Stimulated activated CD8-positive, alpha-beta memory T cell treated with anti-CD3 and anti-CD28 coated beads, Interleukin-4, amount 100 ng/mL, for 4 hours (primary cell): ENCODE measurements around the gene TRNP1.
"Not testable (repeated sequence)": the region's sequence is repeated elsewhere in the genome, so short reads cannot be mapped to it uniquely, and the experiment has no call there.

ENCODE experiments used
- DNase-seq, 2 donors: peaks; one replicate each; pipeline ENCODE4 v3.0.0-alpha.2; 2020; ENCODE audit warnings: low read depth in 2 of 2, low spot score in 1 of 2

The TRNP1 gene, protein sequence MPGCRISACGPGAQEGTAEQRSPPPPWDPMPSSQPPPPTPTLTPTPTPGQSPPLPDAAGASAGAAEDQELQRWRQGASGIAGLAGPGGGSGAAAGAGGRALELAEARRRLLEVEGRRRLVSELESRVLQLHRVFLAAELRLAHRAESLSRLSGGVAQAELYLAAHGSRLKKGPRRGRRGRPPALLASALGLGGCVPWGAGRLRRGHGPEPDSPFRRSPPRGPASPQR

GRCh38 chr1:26993237-26994019, at the start of gene TRNP1:
TRNP1 (plus strand) TSS chr1:26993692; CDS start chr1:26993787, 95 bp downstream.
- DNase-seq, result peak; percentile 35 to 36

DNA sequence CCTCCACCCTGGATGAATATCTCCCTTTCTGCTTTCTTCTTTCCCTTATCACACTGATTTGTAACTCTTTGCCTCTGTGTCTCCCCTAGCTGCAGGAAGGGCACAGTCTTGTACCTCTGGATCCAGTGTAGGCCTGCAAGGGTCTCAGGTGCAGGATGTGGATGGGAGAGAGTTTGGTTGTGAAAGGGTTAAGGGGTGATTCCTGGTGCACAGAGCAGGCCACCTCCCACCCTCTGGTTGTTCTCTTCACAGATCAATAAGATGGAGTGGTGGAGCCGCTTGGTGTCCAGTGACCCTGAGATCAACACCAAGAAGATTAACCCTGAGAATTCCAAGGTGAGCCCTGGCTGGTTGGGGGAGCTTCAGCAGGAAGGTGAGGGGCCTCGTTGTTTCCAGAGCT, 48.4 kb upstream of the TRNP1 start:
- no peak for DNase-seq

GRCh38 chr1:26945728-26946127, 47.8 kb upstream of the TRNP1 start:
- no peak for DNase-seq

- no peak for DNase-seq
These were observed 47.2 kb upstream of the TRNP1 start for GRCh38 chr1:26946270-26946669.

- DNase-seq, result not testable (repeated sequence)
These were observed 44.8 kb upstream of the TRNP1 start for GRCh38 chr1:26948725-26949057.

DNA sequence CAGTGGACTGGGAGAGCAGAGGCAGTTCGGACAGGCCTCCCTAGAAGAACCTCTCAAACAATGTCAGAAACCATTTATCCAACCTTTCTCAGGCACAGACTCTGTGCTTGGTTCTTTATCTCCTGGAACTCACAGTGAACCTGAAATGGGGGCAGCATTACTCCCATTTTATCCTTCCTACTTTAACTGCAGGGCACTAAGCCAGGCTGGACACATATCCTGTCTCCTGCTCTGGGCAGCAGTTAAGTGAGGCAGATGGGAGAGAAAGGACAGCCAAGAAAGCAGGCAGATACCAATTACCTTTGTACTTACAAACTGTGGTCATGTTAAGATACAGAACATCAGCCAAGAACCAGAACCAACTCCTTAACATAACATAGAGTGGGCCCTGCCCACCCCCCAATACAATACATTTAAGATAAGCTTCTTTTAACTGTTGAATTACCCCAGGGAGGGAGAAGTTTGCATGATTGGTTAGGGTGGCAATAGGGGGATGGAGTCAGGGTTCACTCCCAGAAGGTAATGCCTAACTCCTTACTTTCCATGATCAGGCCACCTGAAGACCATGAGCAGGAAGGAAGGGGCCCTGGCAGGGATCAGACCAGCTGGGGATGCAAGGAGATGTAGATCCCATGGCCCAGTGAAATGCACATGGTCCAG, 44.1 kb upstream of the TRNP1 start:
- no peak for DNase-seq

GRCh38 chr1:26949926-26950319, 43.6 kb upstream of the TRNP1 start:
- no peak for DNase-seq

DNA sequence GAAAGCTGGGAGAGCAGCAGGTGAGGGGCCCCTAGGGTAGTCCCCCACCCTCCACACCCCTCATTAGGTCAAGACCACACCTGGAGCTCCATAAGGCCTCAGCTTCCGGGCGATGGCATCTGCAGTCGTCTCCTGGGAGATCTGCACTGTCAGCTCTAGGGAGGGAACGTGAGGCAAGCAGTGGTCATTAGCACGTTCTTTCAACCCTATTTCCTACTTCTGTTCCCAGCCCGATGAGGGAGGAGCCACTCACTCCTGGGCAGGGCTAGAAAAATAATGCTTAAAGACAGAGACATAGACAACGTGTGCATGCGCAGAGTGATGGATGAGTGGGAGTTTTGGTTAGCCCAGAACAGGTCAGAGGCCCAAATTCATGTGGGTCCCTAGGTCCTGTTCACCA, 42.9 kb upstream of the TRNP1 start:
- no peak for DNase-seq

- no peak for DNase-seq
These were observed 42.3 kb upstream of the TRNP1 start for GRCh38 chr1:26951216-26951615.

DNA sequence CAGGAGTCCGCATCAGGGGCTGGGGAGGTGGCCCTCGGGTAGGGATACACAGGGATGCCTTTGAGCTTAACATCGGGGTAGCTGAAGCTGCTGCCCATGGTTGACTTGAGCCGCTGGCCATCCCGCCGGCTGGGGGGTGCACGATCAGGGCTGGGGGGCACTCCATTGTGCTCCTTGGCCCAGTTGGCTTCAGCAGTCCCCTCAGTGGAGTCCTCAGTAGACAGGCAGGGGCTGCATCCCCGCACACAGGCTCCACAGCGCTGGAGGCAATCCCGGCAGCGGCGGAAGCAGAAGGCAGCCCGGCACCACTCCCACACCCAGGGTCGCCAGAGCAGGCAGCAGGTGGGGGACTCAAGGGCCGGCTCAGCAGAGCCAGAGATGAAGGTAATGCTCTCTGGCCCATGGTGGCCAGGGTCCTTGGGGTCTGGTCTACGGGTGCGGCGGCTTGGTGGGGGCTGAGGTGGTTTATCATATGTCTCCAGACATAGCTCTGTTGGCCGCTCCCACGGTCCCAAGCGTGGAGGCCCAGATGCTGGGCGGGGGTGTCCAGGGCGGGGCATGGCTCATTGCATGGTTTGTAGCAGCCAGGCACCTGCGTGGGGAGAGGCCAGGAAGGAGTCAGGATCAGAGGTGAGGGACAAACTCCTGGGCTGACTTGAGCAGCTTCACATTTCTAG, 41.5 kb upstream of the TRNP1 start:
- DNase-seq, result no peak

DNA sequence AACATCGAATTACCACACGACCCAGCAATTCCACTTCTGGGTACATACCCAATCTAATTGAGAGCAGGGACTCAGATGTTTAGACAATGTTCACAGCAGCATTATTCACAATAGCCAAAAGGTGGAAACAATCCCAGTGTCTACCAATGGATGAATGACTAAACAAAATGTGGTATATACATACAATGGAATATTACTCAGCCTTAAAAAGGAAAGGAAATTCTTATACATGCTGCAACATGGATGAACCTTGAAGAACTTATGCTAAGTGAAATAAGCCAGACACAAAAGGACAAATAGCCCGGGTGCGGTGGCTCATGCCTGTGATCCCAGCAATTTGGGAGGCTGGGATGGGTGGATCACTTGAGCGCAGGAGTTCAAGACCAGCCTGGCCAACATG, 40.1 kb upstream of the TRNP1 start:
- no peak for DNase-seq

DNA sequence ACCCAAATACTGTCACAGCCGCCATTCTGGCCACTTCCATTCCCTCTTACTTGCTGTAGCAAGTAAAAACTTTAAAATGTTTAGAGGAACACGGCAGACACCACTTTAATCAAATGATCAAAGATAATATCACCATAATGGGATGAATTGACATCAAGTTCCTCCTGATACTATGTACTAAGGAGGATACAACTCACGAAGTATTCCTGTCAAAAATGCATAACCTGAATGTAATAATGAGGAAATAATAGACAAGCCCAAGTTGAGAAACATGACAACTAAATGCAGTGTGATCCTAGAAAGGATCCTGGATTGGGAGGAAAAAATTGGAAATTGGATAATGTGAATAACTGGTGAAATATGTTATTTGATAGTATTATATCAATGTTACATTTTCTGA, 37.2 kb upstream of the TRNP1 start:
- DNase-seq, result no peak

DNA sequence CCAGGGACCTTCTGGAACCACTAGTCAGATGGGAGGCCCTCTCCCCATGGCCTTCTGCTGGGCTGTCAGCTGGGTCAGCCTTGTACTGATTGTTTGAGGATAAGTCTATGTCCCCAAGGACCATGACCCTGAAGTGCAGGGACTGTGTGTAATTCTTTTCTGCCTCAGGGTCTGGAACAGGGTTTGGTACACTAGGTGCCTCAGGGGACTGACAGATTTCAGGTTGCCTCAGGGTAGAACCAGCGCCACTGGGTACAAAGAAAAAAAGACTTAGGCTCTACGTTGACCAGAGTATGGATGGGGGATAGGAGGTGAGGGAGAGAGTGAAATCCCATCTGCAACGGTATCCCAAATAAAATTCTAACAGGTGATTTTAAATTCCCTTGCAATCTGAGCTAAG, 36.2 kb upstream of the TRNP1 start:
- DNase-seq, result no peak

- DNase-seq, result no peak
These were observed 34.2 kb upstream of the TRNP1 start for GRCh38 chr1:26959270-26959669.

DNA sequence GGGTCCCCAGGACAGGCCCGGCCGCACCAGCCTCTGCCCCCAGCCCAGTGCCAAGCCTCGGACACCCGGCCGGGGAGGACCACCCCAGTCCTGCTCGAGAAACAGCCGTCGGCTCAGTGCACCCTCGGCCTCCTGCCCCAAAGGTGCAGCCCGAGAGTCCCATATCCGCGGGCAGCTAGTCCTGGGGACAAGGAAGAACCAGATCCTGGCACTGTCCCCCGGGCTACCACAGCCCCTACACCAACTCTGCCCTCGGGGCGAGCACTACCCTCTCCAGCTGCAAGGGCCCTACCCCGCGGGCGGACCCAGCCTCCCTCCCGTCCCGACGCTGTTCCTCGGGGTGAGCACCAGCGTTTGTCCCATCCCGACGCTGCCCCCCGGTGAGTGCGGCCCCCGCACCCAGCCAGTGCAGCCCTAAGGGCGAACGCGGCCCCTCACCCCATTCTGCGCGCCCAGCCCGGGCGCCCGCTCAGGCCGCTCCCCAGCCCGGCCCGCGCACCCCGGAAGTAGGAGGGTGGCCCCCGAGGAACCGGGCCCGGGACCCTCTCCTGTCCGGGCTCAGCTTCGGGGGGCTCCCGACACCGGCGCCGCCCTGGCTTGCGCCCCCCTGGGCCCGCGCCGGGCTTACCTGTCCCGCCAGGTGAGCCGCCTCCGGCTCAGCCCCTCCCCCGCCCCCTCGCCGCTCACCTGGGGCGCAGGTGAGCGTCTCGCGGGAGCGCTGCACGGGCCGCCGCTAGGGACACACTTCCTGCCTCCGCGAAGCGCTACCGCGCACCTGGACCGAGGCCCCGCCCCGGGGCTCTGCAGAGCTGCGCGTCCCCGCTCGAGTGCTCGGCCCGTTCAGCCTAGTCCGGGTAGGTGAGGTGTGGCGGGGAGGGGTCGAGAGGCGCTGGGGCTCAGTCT, 33.5 kb upstream of the TRNP1 start, which contains the start of gene KDF1:
Gene KDF1, minus strand, starts transcription at position 747 of the 903 bp plus-strand sequence. CDS start 8,088 bp downstream, outside the sequence.
- DNase-seq, result peak in 1 of 2 donors; percentile 18

GRCh38 chr1:26960625-26960966, 32.9 kb upstream of the TRNP1 start:
- DNase-seq, result no peak

DNA sequence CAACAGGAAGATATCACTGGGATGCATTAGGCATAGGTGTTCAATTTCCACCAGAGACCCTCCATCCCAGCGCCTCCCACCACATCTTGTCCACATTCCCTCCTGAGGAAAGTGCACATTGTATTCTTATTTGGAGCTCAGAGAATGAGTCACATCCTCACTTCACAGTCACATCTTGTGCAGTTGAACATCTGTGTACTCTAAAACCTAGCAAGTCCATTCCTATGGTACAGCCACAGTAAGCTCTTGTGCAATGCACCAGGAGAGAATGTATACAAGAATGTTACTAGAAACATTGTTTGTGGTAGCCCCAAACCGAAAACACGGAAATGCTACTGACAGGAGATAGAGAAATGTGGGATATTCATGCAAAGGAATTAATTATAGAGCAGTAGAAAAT, 31.7 kb upstream of the TRNP1 start:
- DNase-seq, result no peak

DNA sequence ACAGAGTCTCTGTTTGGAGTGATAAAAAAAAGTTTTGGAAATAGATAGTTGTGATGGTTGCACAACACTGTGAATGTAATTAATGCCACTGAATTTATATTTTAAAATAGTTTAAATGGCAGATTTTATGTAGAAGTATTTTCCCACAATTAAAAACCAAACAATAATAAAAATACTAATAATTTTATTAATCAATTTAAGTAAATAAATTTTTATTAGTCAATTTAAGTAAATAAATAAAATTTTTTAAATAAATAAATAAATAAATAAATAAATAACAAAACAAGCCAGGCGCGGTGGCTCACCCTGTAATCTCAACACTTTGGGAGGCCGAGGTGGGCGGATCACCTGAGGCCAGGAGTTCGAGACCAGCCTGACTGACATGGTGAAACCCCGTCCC, 28.3 kb upstream of the TRNP1 start:
- DNase-seq, result no peak

DNA sequence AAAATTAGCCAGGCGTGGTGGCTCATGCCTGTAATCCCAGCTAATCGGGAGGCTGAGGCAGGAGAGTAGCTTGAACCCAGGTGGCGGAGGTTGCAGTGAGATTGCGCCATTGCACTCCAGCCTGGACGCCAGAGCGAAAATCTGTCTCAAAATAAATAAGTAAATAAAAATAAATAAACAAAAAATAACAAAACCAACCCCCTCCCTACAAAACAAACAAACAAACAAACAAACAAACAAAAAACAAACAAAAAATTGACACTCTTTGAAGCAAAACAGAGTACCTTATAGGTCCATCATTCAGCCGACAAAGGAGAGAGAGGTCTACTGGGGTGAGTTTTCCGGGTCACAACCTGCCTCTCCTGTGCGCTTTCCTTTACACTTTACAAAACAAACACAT, 27.9 kb upstream of the TRNP1 start:
- no peak for DNase-seq

DNA sequence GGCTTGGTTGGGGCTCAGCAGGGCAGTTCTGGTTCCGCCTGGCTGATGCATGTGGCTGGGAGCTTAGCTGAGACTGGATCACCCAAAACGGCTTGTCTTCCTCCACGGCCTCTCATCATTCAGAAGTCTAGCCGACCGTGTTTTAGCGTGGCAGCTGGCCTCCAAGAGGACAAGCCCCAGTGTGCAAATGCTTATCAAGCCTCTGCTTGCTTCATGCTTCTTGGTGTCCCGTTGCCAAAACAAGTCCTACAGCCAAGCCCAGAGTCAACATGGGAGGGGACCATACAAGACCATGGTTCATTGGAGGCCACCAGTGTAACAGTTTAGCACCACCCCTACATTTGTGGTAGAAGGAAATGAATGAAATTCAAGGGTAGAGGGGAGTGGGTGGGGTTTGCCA, 22.7 kb upstream of the TRNP1 start:
- no peak for DNase-seq

- no peak for DNase-seq
These were observed 21.9 kb upstream of the TRNP1 start for GRCh38 chr1:26971590-26971989.
